ENCODE data around the gene ADAMTS12. TPM values are rescaled to one million over a fixed set of nuclear protein-coding genes. Genes with fewer than 3 reads are reported as not detected.

The ADAMTS12 gene
- total RNA-seq, 1 experiment from 2014 or later: 9.1 TPM

GRCh38 chr5:33738967-33739366, 152.8 kb downstream of the ADAMTS12 start:
- DNase-seq (ENCODE audit: low read depth in 1 of 2, low spot score in 2 of 2): no peak
- Histone ChIP-seq H3K27me3 (replicated peaks) (no peaks in the 10 kb centered on the region), H3K9me3 (replicated peaks) (no peaks in the 10 kb centered on the region), H3K4me3 (no peak overlapping the region), H3K36me3 (no peaks in the 10 kb centered on the region), H3K27ac (no peak overlapping the region), H3K4me1 (replicated peaks) (peaks cover 24% of the 10 kb centered on the region)

DNA sequence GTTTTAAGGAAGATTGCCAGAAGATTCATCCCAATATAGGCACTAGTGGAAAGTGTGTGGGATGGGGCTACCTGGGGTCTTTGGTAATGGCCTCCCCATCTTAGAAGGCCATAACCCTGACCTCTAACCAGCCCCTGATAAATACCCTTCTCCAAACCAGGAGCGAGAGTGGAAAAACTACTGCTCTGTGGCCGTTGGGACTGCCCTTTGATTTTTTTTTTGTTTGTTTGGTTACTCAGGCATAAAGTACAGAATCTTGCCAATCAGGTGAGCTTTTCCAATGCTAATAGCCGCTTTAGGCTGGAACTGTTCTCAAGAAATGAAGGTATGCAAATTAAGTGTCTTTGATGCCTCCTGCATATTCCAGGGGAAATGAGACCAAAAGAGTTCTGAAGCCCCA, 153.7 kb downstream of the ADAMTS12 start:
- H3K27me3 ChIP-seq (replicated peaks): no peaks in the 10 kb centered on the region
- no peak overlapping the region for H3K4me3 ChIP-seq
- H3K4me1 ChIP-seq (replicated peaks): peaks cover 26% of the 10 kb centered on the region
- no peaks in the 10 kb centered on the region for H3K36me3 ChIP-seq
- no peaks in the 10 kb centered on the region for H3K9me3 ChIP-seq (replicated peaks)
- no peak for DNase-seq (ENCODE audit: low read depth in 1 of 2, low spot score in 2 of 2)
- H3K27ac ChIP-seq: no peak overlapping the region

DNA sequence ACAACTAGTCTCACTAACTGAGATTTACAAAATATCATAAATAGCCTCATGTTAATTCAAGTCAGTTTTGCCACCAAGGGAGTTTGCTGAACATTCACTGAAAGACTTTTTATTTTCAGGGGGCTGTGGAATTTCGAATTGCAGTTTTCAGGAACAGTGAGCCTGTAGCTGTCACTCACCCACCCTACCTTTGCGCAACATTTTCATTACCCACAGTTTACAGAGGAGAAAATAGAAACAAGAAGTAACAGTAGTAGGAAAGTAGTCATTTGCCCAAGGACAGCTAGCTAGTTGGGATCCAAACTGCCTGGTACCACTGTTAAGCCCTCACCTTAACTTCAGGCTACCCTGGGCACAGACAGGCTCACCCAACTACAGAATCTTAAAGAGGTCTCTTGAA, 154.1 kb downstream of the ADAMTS12 start:
- Histone ChIP-seq H3K27ac (no peak overlapping the region), H3K36me3 (no peaks in the 10 kb centered on the region), H3K27me3 (replicated peaks) (no peaks in the 10 kb centered on the region), H3K4me3 (no peak overlapping the region), H3K4me1 (replicated peaks) (peaks cover 26% of the 10 kb centered on the region), H3K9me3 (replicated peaks) (no peaks in the 10 kb centered on the region)
- no peak for DNase-seq (ENCODE audit: low read depth in 1 of 2, low spot score in 2 of 2)

DNA sequence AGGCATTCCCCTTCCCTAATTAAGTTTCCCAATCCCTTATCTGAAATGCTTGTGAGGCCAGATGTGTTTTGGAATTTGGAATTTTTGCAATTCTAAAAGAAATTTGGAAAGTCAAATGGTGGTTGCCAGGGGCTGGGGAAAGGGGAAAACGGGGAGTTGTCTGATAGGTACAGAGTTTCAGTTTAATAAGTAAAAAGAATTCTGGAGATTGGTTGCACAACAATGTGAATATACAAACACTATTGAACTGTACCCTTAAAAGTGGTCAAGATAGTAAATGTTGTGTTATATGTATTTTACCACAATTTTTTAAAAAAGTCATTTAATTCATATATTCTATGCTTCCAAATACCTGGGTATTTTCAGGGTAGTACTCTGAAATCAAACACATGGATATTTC, 154.5 kb downstream of the ADAMTS12 start:
- no peaks in the 10 kb centered on the region for H3K9me3 ChIP-seq (replicated peaks)
- no peaks in the 10 kb centered on the region for H3K27me3 ChIP-seq (replicated peaks)
- peaks cover 26% of the 10 kb centered on the region for H3K4me1 ChIP-seq (replicated peaks)
- DNase-seq (ENCODE audit: low read depth in 1 of 2, low spot score in 2 of 2): no peak
- H3K4me3 ChIP-seq: no peak overlapping the region
- peak overlapping the region; percentile 16 for H3K27ac ChIP-seq
- H3K36me3 ChIP-seq: no peaks in the 10 kb centered on the region

GRCh38 chr5:33736510-33736909, 155.3 kb downstream of the ADAMTS12 start:
- Histone ChIP-seq H3K4me3 (no peak overlapping the region), H3K4me1 (replicated peaks) (peaks cover 26% of the 10 kb centered on the region), H3K36me3 (no peaks in the 10 kb centered on the region), H3K27ac (peak overlapping the region; percentile 16), H3K27me3 (replicated peaks) (no peaks in the 10 kb centered on the region), H3K9me3 (replicated peaks) (no peaks in the 10 kb centered on the region)
- peak; percentile 52 to 76 for DNase-seq (ENCODE audit: low read depth in 1 of 2, low spot score in 2 of 2)

- no peaks in the 10 kb centered on the region for H3K9me3 ChIP-seq (replicated peaks)
- no peak overlapping the region for H3K27ac ChIP-seq
- peaks cover 26% of the 10 kb centered on the region for H3K4me1 ChIP-seq (replicated peaks)
- no peak overlapping the region for H3K4me3 ChIP-seq
- H3K36me3 ChIP-seq: no peaks in the 10 kb centered on the region
- H3K27me3 ChIP-seq (replicated peaks): no peaks in the 10 kb centered on the region
- no peak for DNase-seq (ENCODE audit: low read depth in 1 of 2, low spot score in 2 of 2)
These were observed 156.7 kb downstream of the ADAMTS12 start for GRCh38 chr5:33735072-33735471.

DNA sequence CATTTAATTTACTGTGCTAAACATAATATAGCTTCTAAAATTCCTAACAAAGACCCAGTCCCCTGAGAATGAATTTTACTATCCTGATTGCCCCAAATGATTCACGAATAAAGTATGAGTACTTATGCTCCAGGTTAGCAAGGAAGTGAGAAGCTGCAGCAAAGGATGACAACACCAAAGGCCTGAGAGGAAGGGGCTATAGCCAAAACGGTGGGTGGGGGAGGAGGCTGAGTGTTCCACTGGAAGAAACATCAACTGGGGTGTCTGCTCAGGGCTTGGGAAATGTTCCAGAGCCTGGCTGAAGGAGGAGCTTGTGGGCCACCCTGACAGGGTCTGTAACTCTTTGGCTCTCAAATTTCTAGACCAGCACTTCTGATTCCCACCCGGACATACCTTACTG, 157.3 kb downstream of the ADAMTS12 start:
- no peak overlapping the region for H3K27ac ChIP-seq
- H3K9me3 ChIP-seq (replicated peaks): no peaks in the 10 kb centered on the region
- H3K4me3 ChIP-seq: no peak overlapping the region
- no peaks in the 10 kb centered on the region for H3K27me3 ChIP-seq (replicated peaks)
- H3K36me3 ChIP-seq: no peaks in the 10 kb centered on the region
- DNase-seq (ENCODE audit: low read depth in 1 of 2, low spot score in 2 of 2): peak; percentile 12 to 43
- H3K4me1 ChIP-seq (replicated peaks): peaks cover 26% of the 10 kb centered on the region

DNA sequence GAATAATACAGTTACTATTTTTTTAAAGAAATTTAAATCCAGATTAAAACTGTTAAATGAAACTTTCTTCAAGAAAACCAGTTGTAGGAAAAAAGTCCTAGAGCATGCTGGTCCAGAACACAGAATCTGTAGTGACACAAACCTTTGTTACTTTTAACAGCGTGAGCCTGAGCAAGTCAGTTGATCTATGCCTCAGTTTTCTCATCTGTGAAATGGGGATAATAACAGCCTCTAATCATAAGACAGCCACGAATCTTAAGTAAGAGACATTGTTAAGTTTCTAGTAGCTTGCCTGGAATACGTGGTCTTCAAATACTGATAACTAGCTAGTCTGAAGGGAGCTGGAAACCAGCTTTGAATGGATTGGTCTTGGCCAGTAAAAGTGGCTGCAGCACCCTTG, 158.6 kb downstream of the ADAMTS12 start:
- no peak overlapping the region for H3K4me3 ChIP-seq
- no peaks in the 10 kb centered on the region for H3K9me3 ChIP-seq (replicated peaks)
- no peaks in the 10 kb centered on the region for H3K27me3 ChIP-seq (replicated peaks)
- no peak for DNase-seq (ENCODE audit: low read depth in 1 of 2, low spot score in 2 of 2)
- H3K4me1 ChIP-seq (replicated peaks): peaks cover 26% of the 10 kb centered on the region
- H3K27ac ChIP-seq: no peak overlapping the region
- H3K36me3 ChIP-seq: no peaks in the 10 kb centered on the region

GRCh38 chr5:33726422-33727165, 165.2 kb downstream of the ADAMTS12 start:
- no peak overlapping the region for H3K4me3 ChIP-seq
- H3K36me3 ChIP-seq: no peaks in the 10 kb centered on the region
- no peak for DNase-seq (ENCODE audit: low read depth in 1 of 2, low spot score in 2 of 2)
- no peaks in the 10 kb centered on the region for H3K4me1 ChIP-seq (replicated peaks)
- no peaks in the 10 kb centered on the region for H3K27me3 ChIP-seq (replicated peaks)
- H3K9me3 ChIP-seq (replicated peaks): no peaks in the 10 kb centered on the region
- no peak overlapping the region for H3K27ac ChIP-seq

DNA sequence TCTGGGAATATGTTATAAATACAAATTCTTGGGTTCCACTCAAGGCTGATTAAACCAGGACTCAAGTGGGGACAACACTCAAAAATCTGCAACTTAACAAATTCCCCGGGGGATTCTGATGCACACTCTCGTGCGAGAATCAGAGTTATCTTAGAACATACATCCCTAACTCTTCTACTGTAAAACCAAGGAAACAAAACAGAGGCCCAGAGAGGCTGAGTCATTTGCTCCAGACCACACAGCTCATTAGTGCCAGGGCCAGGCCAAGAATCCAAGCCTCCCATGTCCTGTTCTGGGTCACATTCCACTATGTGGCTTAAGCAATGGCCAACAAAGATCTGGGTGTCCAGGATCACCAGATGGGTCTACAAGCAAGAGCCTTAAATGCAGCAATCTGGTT, 166.0 kb downstream of the ADAMTS12 start:
- Histone ChIP-seq H3K9me3 (replicated peaks) (no peaks in the 10 kb centered on the region), H3K27ac (no peak overlapping the region), H3K36me3 (no peaks in the 10 kb centered on the region), H3K4me3 (no peak overlapping the region), H3K27me3 (replicated peaks) (no peaks in the 10 kb centered on the region), H3K4me1 (replicated peaks) (no peaks in the 10 kb centered on the region)
- no peak for DNase-seq (ENCODE audit: low read depth in 1 of 2, low spot score in 2 of 2)

DNA sequence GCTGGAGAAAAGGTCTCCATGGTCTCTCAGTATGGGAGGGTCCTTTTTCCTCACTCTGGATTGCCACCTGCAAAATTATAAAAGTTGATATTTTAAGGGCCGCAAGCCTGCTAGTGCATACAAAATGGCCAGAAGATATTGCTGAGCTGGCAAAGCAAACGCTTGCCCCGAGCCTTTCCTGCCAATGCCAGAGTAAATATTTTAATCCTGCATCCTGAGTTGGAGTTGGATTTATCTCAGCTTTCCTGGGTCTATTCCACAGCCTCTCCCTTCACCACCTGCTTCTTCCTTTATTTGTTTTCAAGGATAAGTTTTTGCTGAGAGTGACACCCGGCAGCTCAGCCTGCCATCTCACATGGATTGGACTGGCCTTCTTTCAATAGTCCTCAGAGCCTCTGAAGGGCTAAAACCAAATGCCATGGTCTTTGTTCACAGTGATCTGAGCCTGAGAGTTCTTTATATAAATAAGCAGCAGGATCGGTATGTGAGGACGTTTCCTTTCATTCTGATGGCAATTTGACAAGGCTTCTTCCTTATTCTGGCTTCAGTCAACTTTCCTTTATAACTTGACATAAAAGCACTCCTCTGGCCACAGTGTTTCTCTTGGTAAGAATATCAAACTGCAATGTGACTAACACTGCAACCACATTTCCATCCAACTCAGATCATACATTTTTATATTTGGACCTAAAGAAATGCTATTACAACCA, 170.1 kb downstream of the ADAMTS12 start:
- H3K9me3 ChIP-seq (replicated peaks): no peaks in the 10 kb centered on the region
- no peaks in the 10 kb centered on the region for H3K27me3 ChIP-seq (replicated peaks)
- no peaks in the 10 kb centered on the region for H3K4me1 ChIP-seq (replicated peaks)
- no peaks in the 10 kb centered on the region for H3K36me3 ChIP-seq
- H3K4me3 ChIP-seq: no peak overlapping the region
- H3K27ac ChIP-seq: no peak overlapping the region
- DNase-seq (ENCODE audit: low read depth in 1 of 2, low spot score in 2 of 2): no peak

- no peak for DNase-seq (ENCODE audit: low read depth in 1 of 2, low spot score in 2 of 2)
- H3K9me3 ChIP-seq (replicated peaks): no peaks in the 10 kb centered on the region
- H3K4me1 ChIP-seq (replicated peaks): no peaks in the 10 kb centered on the region
- no peaks in the 10 kb centered on the region for H3K27me3 ChIP-seq (replicated peaks)
- H3K27ac ChIP-seq: no peak overlapping the region
- no peak overlapping the region for H3K4me3 ChIP-seq
- H3K36me3 ChIP-seq: no peaks in the 10 kb centered on the region
These were observed 171.6 kb downstream of the ADAMTS12 start for GRCh38 chr5:33720176-33720575.

DNA sequence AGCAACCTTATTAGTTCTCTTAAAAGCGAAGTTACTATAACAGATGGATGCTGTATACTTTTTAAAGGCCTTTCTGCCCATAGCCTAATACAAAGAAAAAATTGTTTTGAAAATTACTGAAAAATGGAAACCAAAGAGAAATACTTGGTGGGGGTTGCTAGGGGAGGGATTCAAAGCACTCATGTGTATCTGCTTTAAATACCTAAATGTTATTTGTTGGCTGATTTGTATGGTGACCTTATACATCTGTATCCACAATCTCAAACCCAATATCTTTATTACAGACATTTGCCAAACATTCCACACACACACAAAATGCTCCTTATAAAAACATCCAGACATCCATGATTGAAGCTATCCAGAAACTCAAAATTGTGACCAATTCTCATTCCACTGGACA, 172.0 kb downstream of the ADAMTS12 start:
- no peak for DNase-seq (ENCODE audit: low read depth in 1 of 2, low spot score in 2 of 2)
- Histone ChIP-seq H3K4me3 (no peak overlapping the region), H3K27ac (no peak overlapping the region), H3K9me3 (replicated peaks) (no peaks in the 10 kb centered on the region), H3K27me3 (replicated peaks) (no peaks in the 10 kb centered on the region), H3K4me1 (replicated peaks) (no peaks in the 10 kb centered on the region), H3K36me3 (no peaks in the 10 kb centered on the region)

DNA sequence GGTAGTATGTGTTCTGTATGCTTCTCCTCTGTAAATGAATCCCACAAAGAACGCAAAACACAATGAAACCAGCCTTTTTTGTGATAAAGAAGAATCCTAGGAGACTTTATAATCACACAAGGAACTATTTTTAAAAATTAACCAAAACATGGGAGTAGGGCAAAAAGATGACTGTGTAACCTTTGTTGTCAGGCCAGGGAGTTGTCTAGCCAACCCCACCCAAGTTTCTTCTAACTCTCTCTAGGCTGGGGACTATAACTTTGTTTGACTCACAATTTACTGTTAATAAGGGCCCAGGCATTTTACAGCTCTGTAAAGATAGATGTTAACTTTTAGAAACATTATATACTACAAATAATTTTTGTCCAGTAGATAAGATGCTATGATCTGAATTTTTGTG, 176.1 kb downstream of the ADAMTS12 start:
- H3K36me3 ChIP-seq: no peaks in the 10 kb centered on the region
- DNase-seq (ENCODE audit: low read depth in 1 of 2, low spot score in 2 of 2): no peak

More for the DNA sequence above, 176.1 kb downstream of the ADAMTS12 start:
- Histone ChIP-seq H3K4me3 (no peak overlapping the region), H3K27me3 (replicated peaks) (no peaks in the 10 kb centered on the region), H3K27ac (no peak overlapping the region), H3K9me3 (replicated peaks) (no peaks in the 10 kb centered on the region), H3K4me1 (replicated peaks) (no peaks in the 10 kb centered on the region)
